HG03095 (cell line): ENCODE measurements around the gene MAP4.
"Not testable (repeated sequence)": the region's sequence is repeated elsewhere in the genome, so short reads cannot be mapped to it uniquely, and the experiment has no call there.

ENCODE experiments used
- ATAC-seq: cut with Tn5 transposase; IDR thresholded peaks from one replicate; pipeline ENCODE4 v1.9.1; 2021; ENCODE audit warnings: moderate library complexity; ENCODE audit not compliant: unreplicated experiment

MAP4 gene

DNA sequence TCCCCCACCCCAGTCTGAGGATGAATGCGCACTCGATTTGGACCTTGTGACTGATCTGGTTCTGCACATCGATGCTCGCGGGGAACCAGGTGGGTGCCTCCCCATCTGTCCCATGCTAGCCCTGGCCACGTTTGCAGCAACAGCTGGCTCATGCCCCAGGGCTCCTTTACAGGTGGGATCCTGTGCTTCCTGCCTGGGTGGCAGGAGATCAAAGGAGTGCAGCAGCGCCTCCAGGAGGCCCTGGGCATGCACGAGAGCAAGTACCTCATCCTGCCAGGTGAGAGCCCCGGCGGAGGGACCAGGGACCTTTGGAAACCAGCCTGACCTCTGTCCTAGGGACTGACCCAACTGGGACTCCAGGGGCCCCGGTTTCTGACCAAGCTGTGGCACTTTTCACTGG, 169.0 kb downstream of the MAP4 start:
- ATAC-seq, result no peak

DNA sequence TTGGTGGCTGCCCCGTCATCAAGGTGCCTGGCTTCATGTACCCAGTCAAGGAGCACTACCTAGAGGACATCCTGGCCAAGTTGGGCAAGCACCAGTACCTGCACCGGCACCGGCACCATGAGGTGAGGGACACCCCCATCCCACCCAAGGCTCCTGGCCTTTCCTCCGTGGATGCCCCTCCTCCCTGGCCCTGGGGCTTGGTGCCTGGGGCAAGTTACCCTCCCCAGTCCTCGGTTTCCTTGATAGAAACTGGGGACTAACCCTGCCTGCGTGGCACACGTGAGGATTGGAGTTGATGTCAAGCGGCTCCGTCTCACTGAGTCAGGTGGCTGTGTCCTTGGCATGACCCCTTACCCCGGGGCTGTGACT, 169.4 kb downstream of the MAP4 start:
- no peak for ATAC-seq

- no peak for ATAC-seq
Observed at GRCh38 chr3:47846186-47846879, 169.9 kb downstream of the MAP4 start.

- no peak for ATAC-seq
Observed at GRCh38 chr3:47841786-47842349, 174.3 kb downstream of the MAP4 start.

- ATAC-seq, result no peak
Observed at GRCh38 chr3:47838503-47838902, 177.7 kb downstream of the MAP4 start.

DNA sequence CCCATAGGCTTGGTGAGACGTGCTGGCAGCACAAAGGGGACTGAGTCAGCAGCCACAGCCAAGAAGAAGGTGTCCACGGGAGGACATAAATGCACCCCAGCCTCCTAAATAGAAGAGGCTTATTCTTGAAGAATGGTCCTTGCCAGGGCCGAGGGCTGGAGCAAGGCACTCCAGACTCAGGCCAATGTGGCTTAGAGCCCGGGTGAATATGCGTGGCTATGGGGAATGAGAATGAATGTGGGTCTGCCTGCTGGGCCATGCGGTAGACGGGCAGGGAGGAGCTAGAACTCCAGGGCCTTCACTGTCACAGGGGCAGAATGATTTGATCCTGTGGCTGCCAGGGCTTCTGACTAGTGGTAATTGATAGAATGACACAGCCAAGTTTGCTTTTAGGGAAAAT, 179.2 kb downstream of the MAP4 start:
- ATAC-seq, result no peak

DNA sequence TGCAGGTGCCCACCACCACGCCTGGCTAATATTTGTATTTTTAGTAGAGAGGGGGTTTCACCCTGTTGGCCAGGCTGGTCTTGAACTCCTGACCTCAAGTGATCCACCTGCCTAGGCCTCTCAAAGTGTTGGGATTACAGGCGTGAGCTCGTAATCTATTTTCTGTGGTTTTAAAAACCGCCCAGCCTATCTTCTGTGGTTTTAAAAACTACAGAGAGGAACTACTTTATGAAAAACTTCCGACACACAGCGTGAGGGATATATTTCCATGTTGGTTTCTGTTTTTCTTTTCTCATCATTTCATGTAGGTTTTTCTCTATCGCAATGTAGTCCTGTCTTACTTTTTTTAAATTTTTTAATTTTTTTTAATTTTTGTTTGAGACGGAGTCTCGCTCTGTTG, 186.7 kb downstream of the MAP4 start:
- not testable (repeated sequence) for ATAC-seq

DNA sequence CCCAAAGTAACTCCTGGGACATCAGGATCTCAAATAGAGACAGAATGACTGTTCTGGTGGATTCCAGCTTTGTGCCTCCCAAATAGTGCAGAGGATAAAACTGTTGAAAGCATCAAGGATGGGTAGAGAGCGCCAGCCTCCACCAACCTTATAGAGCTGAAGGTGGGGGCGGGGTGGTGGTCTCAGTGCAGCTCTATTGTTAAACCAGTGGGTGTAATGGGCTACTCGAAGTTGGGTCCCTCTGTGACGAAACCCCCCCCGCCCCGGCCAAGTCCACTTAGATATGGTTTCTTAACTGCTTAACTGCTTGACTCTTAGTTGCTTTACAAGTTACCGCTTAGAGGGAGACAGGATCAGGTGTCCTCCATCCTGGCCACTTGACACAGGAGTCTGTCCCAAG, 190.6 kb downstream of the MAP4 start:
- no peak for ATAC-seq

GRCh38 chr3:47824541-47825473, 191.4 kb downstream of the MAP4 start:
- peak; percentile 89 for ATAC-seq

DNA sequence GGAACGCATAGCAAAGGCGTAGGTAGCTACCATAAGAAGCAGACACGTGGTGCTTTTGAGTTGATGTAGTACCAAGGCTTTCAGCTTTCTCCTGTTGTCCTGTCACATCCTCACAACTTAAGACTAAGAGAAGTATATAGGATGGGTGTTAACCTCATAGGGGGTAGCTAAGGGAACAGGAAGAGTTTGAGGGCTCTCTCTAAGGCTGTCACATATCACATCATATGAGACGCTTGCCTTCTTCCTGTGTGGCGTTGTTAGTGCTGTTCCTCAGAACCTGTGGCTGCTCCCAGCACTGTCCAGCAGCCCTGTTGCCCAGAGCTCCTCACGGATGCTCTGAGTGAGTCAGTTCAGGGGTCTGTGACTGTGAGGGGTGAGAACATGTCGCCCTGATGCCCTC, 198.6 kb downstream of the MAP4 start:
- ATAC-seq, result no peak

- no peak for ATAC-seq
Observed at GRCh38 chr3:47813551-47814177, 202.6 kb downstream of the MAP4 start.

DNA sequence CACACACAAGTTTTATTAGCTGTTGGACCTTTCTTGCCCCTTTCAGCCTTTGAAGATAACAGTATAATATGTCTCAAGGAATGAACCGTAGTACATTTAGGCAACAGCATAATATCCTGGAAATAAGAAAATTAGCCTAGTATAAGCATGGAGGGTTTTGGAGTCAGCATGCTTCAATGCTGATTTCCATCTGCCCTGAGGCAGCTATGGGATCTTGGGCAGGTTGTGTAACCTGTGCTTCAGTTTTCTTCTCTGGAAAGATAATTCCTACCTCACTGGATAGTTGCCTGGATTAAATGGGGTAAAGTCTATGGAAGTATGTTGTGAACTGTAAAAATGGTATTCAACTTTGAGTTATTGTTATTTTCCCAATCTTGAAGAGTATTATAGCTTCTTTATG, 211.6 kb downstream of the MAP4 start:
- no peak for ATAC-seq

- no peak for ATAC-seq
Observed at GRCh38 chr3:47803480-47804025, 212.7 kb downstream of the MAP4 start.

DNA sequence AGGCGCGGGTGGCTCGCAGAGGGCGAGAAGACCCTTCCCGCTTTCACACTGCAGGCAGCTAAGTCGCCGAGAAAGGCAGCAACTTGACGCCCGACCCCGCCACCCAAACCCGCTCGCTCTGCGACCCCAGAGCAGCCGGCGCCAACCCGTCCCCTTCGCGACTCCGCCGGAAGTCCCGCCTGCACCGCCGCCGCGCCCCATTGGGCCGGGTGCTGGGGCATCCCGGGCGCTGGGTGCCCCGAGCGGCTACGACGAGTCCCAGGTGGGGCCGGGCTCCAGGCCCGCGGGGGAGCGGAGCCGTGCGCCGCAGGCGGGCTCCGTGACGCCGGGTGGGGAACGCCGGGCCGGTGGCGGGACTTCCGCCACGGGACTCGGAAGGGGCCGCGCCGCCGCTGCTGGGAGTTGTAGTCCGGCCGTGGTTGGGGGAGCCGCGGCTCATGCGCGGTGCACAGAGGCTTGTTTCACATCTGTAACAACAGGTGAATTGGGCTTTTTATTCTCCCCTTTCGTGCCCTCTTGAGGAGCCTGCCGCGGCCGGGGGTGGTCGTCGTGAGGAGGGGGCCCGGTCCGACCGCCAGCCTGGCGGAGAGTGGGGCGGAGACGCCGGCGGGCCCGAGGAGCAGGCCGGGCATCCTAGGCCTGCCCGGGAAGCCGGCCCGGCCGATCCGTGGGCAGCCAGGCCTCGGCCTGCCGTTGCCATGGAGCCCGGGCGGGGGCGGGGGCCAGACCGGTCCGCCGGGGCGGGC, 213.3 kb downstream of the MAP4 start, which contains the start of gene DHX30:
DHX30 (plus strand) TSS at position 405 of the 746 bp plus-strand sequence. CDS start 7,546 bp downstream, outside the sequence.
- peak; percentile 89 for ATAC-seq
